Stomach (tissue), 9 donors: ENCODE measurements around the gene STRIP2. TPM values are rescaled to one million over a fixed set of nuclear protein-coding genes. Genes with fewer than 3 reads are reported as not detected.
"Not testable (repeated sequence)": the region's sequence is repeated elsewhere in the genome, so short reads cannot be mapped to it uniquely, and the experiment has no call there.

Experiments
- DNase-seq, 2 donors: peaks; one replicate each; pipeline versions ENCODE4 v3.0.0 to v3.0.0-alpha.2; 2013 to 2019
- H3K27ac ChIP-seq, 5 donors: fragments of 200-600 bp in 4 of 5; sonication (generic) in 4 of 5; one replicate each; pipeline ENCODE4 v1.5.1; 2013 to 2019; ENCODE audit warnings: mild to moderate bottlenecking in 1 of 5, moderate library complexity in 1 of 5
- H3K27me3 ChIP-seq, 3 donors: fragments of 200-600 bp; sonication (generic); one replicate each; pipeline ENCODE4 v1.5.1; 2017 to 2019; ENCODE audit warnings: mixed run types in 1 of 3
- H3K36me3 ChIP-seq, 4 donors: fragments of 200-600 bp; sonication (generic); 1 replicate in 3 of 4; 2 replicates in 1 of 4; pipeline ENCODE4 v1.5.1; 2016 to 2019
- H3K4me1 ChIP-seq, 4 donors: fragments of 200-600 bp; sonication (generic); one replicate each; pipeline ENCODE4 v1.5.1; 2016 to 2019
- H3K4me3 ChIP-seq, 4 donors: fragments of 200-600 bp; sonication (generic) in 3 of 4; one replicate each; pipeline ENCODE4 v1.5.1; 2016 to 2019; ENCODE audit warnings: mild to moderate bottlenecking in 1 of 4
- H3K9me3 ChIP-seq, 4 donors: fragments of 200-600 bp; sonication (generic); one replicate each; pipeline ENCODE4 v1.5.1; 2016 to 2019
- CTCF ChIP-seq, 7 experiments: fragments of 450-650 bp in 4 of 7; fragments of 200-600 bp in 3 of 7; sonication (generic) in 3 of 7; IDR thresholded peaks; one replicate each; pipeline ENCODE4 v1.5.1; 2016 to 2019; ENCODE audit warnings: antibody characterized with exemption in 7 of 7, control low read depth in 2 of 7, mild to moderate bottlenecking in 1 of 7
- EP300 ChIP-seq: sonication (generic); formaldehyde crosslinking; IDR thresholded peaks from one replicate; pipeline ENCODE4 v1.6.1; 2017; ENCODE audit warnings: antibody characterized with exemption
- POLR2A ChIP-seq, 4 donors: fragments of 450-650 bp; IDR thresholded peaks; one replicate each; pipeline ENCODE4 v1.6.1; 2016; ENCODE audit warnings: antibody characterized with exemption in 4 of 4, control low read depth in 2 of 4, mild to moderate bottlenecking in 1 of 4, moderate library complexity in 1 of 4
- POLR2AphosphoS5 ChIP-seq, 3 donors: sonication (generic); formaldehyde crosslinking; IDR thresholded peaks; one replicate each; pipeline ENCODE4 v1.6.1; 2016; ENCODE audit warnings: antibody characterized with exemption in 3 of 3
- WGBS, 5 donors: extraction: QIAGEN DNeasy Blood & Tissue Kit in 3 of 5; methylation state at CpG; one replicate each; pipeline versions ENCODE4 v1.1.5 to v1.1.7; 2013 to 2018; 5-methylcytosine and 5-hydroxymethylcytosine counted together
- intact Hi-C: fragments of 100-400 bp; cut with DNase I; formaldehyde crosslinking; loops from one replicate; pipeline ENCODE4 v1.15.1; 2023; ENCODE audit warnings: low total_unique reads
- polyA plus RNA-seq, 3 donors: library from polyadenylated mRNA; stranded (reverse); fragments of 200-250 nt; gene quantifications; one replicate each; pipeline ENCODE4 v1.2.3, GENCODE V29; 2013
- total RNA-seq, 5 donors: library from RNA; depleted of rRNA; stranded (reverse); fragments of >200 nt; gene quantifications; one replicate each; pipeline versions ENCODE4 v1.1.0 to v1.2.3, GENCODE V29; 2014 to 2016
- donor health status: healthy with polysubstance abuse.
- donor health status: Bipolar disorder and iron deficiency.
- donor health status: healthy.

STRIP2 gene
- total and polyA plus RNA-seq, 8 donors, result 0.56 to 2.0 (median 0.98) TPM; not detected in 3

- TF ChIP-seq CTCF (IDR thresholded peaks at IDR 0.05) (no peak), POLR2AphosphoS5 (IDR thresholded peaks at IDR 0.05) (no peak), POLR2A (IDR thresholded peaks at IDR 0.05) (no peak), EP300 (no peak)
- Histone ChIP-seq H3K36me3 (no peaks in the 10 kb centered on the region), H3K9me3 (no peaks in the 10 kb centered on the region), H3K4me1 (peaks cover 0 to 16% (median 6%) of the 10 kb centered on the region in 4 donors), H3K27me3 (peaks cover 0 to 7% (median 2%) of the 10 kb centered on the region in 3 donors), H3K4me3 (no peak overlapping the region), H3K27ac (no peak overlapping the region)
- intact Hi-C loops, result no loop called here
- no peak for DNase-seq
- 86 to 95% (median 94%) methylated on average over 3 of the region's 3 CpGs for WGBS, 5 donors
Observed at GRCh38 chr7:129439963-129440625, 5.9 kb downstream of the STRIP2 start.

GRCh38 chr7:129443612-129444011, 9.4 kb downstream of the STRIP2 start:
- Histone ChIP-seq H3K27ac (no peak overlapping the region), H3K9me3 (peaks cover 0 to 9% (median 6%) of the 10 kb centered on the region in 4 donors), H3K4me3 (no peak overlapping the region), H3K36me3 (peaks cover 0 to under 1% (median 0%) of the 10 kb centered on the region in 4 donors), H3K27me3 (no peaks in the 10 kb centered on the region), H3K4me1 (peaks cover 0 to 13% (median 4%) of the 10 kb centered on the region in 4 donors)
- intact Hi-C loops, result no loop called here
- 39 to 62% (median 59%) methylated on average over 2 of the region's 2 CpGs for WGBS, 5 donors
- no peak for DNase-seq
- TF ChIP-seq POLR2AphosphoS5 (IDR thresholded peaks at IDR 0.05) (no peak), POLR2A (IDR thresholded peaks at IDR 0.05) (no peak), CTCF (IDR thresholded peaks at IDR 0.05) (no peak), EP300 (no peak)

GRCh38 chr7:129444776-129445175, 10.5 kb downstream of the STRIP2 start:
- H3K36me3 ChIP-seq, H3K4me3 ChIP-seq, DNase-seq, intact Hi-C loops, H3K27ac ChIP-seq, H3K27me3 ChIP-seq: not testable (repeated sequence)
- Histone ChIP-seq H3K9me3 (peaks cover 0 to 14% (median 10%) of the 10 kb centered on the region in 4 donors), H3K4me1 (peaks cover 0 to 13% (median 4%) of the 10 kb centered on the region in 4 donors)
- 82 to 93% (median 89%) methylated on average over 5 of the region's 5 CpGs for WGBS, 5 donors

GRCh38 chr7:129446925-129447324, 12.7 kb downstream of the STRIP2 start:
- WGBS, 5 donors, result 43 to 68% (median 47%) methylated on average over 2 of the region's 2 CpGs
- Histone ChIP-seq H3K9me3 (peaks cover 0 to 14% (median 10%) of the 10 kb centered on the region in 4 donors), H3K4me1 (peaks cover 0 to 13% (median 4%) of the 10 kb centered on the region in 4 donors)
- H3K27me3 ChIP-seq, DNase-seq, H3K36me3 ChIP-seq, H3K4me3 ChIP-seq, intact Hi-C loops, H3K27ac ChIP-seq: not testable (repeated sequence)

GRCh38 chr7:129447445-129447844, 13.2 kb downstream of the STRIP2 start:
- peaks cover 0 to 14% (median 10%) of the 10 kb centered on the region in 4 donors for H3K9me3 ChIP-seq
- H3K27me3 ChIP-seq, H3K27ac ChIP-seq, H3K36me3 ChIP-seq, intact Hi-C loops, DNase-seq, H3K4me3 ChIP-seq: not testable (repeated sequence)
- WGBS, 5 donors, result 94 to 98% (median 96%) methylated on average over 6 of the region's 6 CpGs
- peaks cover 0 to 13% (median 4%) of the 10 kb centered on the region in 4 donors for H3K4me1 ChIP-seq

- H3K4me3 ChIP-seq, H3K27me3 ChIP-seq, H3K36me3 ChIP-seq, H3K27ac ChIP-seq, H3K4me1 ChIP-seq, intact Hi-C loops, DNase-seq: not testable (repeated sequence)
- peaks cover 0 to 14% (median 10%) of the 10 kb centered on the region in 4 donors for H3K9me3 ChIP-seq
- 90 to 98% (median 94%) methylated on average over 2 of the region's 2 CpGs for WGBS, 5 donors
Observed at GRCh38 chr7:129448608-129449007, 14.4 kb downstream of the STRIP2 start.
